Hindlimb muscle (tissue), 1 donor: ENCODE measurements around the gene EIF4A3. TPM values are rescaled to one million over a fixed set of nuclear protein-coding genes. Genes with fewer than 3 reads are reported as not detected.
A peak's percentile ranks its signal among the peaks of the same experiment; 100 is the strongest.
"Not testable (repeated sequence)": the region's sequence is repeated elsewhere in the genome, so short reads cannot be mapped to it uniquely, and the experiment has no call there.

Experiments used
- DNase-seq: peaks from one replicate; pipeline ENCODE4 v3.0.0-alpha.2; 2013
- polyA plus RNA-seq: library from polyadenylated mRNA; unstranded; fragments of 120-200 nt; gene quantifications from one replicate; pipeline ENCODE4 v1.2.1, GENCODE V29; 2013; ENCODE audit not compliant: insufficient read length

EIF4A3 gene
- polyA plus RNA-seq, 1 donor = 75.8 TPM

DNA sequence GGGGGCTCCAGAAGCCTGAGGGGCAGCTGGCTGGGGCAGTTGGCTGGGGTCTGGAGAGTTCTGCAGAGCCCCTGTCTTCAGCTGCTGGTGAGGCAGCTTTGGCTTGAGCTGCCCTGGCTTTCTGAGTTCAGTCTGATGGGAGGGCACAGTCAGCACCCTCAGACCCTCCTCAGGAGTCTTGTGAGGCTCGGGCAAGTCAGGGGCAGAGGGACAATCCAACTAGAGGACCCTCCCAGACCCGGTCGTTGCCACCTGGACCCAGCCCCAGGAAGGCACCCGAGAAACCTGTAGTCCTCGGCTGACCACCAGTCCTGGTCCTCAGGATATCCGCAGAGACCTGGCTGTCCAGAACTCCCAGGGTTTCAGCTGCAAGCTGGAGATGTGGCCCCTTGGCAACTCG lies 24.8 kb upstream of the EIF4A3 start:
- no peak for DNase-seq

DNA sequence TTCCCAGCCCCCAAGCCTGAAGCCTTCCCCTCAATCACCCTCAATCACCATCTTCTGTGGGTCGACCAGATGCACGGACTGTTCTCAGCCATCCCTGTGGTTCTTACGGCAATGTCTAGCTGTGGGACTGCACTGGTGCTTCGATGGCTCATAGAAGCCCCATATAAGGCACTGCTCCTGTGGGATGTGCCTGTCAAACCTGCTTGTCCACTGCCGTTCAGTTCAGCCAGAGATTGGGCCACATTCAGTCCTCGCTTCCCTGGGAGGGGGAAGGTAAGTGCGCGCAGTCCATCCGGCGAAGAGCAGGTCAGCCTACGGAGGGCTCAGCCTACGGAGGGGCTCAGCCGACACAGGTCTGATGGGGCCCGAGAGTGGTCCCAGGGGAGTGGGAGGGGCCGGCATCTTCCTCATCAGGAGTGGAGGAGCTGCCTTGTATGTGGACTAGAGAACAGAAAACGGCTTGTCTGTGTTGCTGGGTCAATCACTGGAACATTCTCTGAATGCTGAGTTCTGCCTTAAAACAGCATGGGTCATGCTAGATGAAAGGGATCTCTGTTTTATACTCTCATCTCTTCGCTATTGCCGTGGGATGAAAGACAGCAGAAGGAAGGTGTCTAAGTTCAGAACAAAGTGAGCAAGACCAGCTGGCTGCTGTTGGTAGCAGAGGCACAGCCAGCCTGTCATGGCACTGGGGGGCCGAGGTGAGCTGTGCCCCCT lies 23.0 kb upstream of the EIF4A3 start, which contains the start of gene CARD14:
Gene CARD14 (plus strand): TSS at position 247 of the 717 bp plus-strand sequence. CDS start 11,409 bp downstream, outside the sequence.
- no peak for DNase-seq

DNA sequence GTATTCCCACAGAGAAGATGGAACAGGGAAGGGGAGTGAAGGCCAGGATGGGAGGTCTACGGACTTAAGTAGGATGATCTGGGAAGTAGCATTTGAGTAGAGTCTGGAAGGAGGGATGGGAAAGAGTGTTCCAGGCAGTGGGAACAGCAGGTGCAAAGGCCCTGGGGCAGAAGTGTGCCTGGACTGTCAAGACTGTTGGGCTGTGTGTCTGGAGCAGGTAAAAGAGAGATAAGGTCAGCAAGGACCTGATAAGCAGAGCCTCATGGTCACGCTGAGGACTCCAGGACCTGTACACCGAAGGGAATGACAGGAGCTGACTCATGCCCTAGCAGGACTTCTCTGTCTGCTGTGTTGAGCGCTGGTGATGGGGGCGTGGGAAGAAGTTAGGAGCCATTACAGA lies 22.2 kb upstream of the EIF4A3 start:
- DNase-seq = no peak

DNA sequence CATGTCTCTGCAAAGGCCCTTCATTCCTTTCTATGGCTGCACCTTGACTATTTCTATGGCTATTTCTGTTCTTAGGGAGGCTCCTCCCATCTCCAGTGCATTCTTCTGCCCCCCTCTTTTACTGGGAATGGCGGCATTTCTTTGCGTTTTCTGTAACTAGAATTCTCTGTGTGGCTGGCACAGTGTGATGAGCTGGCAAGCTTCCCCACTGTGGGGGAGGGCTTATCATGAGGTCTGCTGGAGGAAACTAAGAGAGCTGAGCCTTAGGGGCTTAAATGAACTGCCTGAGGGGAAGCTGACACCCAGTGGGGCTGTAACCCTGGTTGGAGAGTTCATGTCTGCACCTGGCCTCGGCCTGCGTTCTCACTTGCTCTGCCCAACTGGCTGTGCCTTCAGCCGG lies 21.4 kb upstream of the EIF4A3 start:
- no peak for DNase-seq

DNA sequence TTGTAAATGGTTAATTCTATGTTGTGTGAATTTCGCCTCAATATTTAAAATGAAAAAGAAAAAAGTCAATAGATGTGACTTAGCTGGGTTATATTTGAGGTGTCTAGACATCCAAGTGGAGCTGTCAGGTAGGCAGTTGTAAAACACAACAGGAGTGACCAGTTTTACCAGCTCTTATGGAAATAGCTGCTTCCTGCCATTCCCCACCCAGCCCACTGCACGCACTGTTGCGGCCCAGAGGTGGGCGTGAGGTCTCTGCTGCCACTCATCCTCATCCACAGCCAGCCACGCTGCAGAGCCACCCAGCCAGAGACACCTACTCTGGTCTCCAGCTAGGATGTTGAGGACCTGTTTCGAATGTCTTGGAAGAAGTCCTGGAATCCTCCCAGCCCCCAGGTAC lies 19.5 kb upstream of the EIF4A3 start:
- no peak for DNase-seq

DNA sequence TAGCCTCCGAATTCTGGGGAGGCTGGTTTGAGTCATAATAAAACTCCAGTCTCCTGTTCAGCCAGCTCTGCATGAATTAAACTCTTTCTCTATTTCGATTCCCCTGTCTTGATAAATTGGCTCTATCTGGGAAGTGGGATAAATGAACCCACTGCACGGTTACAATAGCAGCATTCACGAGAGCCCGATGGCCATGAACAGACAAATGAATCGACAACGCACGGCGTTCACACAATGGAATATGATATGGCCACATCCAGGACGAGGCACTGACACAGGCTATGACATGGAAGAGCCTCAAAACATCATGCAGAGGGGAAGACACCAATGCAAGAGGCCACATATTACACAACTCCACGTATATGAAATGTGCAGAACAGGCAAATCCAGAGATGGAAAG lies 17.3 kb upstream of the EIF4A3 start:
- DNase-seq = no peak

DNA sequence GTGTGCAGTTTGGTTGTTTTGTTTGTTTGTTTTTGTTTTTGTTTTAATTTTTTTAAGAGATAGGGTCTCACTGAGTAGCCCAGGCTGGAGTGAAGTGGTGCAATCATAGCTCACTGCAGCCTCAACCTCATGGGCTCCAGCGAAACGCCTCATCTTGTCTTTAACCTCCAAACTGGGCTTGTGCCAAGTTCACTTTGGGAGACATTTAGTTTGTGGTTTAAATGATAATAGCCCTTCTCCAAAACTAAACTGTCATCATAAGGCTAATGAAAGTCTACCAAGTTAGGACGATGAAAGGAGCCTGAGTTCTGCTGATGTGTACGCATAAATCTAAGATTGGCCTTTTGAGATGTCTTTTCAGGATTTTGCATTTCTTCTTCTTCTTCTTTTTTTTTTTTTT lies 16.4 kb upstream of the EIF4A3 start:
- no peak for DNase-seq

DNA sequence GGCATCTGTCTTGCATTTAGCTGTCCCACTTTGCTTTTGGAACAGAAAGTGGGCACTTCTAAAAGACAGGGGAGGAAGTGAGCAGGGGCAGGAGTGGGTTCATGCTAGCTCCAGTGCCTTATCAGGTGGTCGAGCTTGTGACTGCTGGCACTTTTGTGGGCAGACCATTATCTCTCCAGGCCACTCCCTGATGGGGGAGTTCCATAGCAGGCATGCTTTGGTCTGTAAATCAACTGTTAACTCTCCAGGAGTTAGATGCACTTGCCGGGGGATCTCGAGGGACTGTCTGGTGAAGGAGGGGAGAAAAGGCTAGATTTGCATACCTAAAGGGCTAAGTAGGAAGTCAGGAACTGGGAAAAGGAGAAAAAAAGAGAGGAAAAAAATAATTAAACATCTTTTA lies 13.6 kb upstream of the EIF4A3 start:
- DNase-seq = no peak

DNA sequence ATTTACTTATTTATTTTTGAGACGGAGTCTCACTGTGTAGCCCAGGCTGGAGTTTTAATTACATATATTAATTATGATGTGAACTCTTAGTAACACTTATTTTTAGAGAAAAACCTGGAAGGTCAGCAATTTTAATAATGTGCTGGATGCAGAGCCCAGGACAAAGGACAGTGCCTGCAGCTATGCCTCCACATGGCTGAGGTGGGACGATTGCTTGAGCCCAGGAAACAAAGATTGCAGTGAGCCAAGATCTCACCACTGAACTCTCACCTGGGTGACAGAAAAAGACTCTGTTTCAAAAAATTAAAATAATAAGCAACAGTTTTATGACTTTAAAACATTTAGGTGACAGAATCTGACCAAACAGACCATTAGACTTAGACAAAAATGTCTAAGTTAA lies 11.9 kb upstream of the EIF4A3 start:
- DNase-seq = no peak

DNA sequence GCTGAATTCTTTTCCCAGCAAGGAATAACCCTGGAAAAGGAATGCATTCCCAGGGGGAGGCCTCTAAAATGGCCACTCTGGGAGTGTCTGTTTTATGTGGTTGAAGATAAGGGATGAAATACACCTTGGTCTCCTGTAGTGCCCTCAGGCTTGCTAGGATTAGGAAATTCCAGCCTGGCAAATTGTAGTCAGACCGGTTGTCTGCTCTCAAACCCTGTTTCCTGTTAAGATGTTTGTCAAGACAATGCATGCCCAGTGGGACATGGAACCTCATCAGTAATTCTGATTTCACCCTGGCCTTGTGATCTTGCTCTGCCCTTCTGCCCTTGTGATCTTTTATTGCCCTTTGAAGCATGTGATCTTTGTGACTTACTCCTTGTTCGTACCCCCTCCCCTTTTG lies 8.7 kb upstream of the EIF4A3 start:
- not testable (repeated sequence) for DNase-seq

DNA sequence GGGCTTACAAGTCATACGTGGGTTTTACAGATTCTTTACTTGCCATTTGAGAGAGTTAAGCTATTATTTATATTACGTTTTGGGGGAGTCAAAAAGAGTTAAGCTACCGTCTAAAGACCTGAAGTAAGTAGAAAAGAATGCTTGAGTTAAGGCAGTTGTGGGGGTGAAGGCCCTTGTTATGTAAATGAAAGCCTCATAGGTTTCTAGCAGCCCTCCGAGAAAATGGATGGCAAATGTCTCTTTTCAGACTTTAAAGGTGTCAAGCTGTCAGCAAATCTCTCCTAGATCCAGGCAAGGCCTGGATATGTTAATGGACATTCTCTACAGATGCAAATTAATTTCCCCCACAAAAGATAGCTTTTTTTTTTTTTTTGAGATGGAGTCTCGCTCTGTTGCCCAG lies 7.2 kb upstream of the EIF4A3 start:
- DNase-seq = no peak

DNA sequence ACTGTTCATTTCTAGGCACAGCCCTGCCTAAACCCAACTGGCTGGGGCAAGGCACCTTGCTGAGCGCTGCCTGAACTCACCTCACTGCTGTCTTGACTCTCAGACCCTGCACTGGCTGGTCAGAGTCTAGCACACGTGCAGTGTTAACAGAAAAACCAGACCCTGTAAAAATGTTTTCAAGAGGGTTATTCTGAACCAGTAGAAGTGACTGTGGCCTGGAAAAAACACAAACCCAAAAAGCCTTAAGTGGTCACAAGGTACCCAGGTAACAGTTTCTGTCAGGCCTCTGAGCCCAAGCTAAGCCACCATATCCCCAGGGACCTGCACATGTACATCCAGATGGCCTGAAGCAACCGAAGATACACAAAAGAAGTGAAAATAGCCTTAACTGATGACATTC lies 6.1 kb upstream of the EIF4A3 start:
- DNase-seq = no peak

DNA sequence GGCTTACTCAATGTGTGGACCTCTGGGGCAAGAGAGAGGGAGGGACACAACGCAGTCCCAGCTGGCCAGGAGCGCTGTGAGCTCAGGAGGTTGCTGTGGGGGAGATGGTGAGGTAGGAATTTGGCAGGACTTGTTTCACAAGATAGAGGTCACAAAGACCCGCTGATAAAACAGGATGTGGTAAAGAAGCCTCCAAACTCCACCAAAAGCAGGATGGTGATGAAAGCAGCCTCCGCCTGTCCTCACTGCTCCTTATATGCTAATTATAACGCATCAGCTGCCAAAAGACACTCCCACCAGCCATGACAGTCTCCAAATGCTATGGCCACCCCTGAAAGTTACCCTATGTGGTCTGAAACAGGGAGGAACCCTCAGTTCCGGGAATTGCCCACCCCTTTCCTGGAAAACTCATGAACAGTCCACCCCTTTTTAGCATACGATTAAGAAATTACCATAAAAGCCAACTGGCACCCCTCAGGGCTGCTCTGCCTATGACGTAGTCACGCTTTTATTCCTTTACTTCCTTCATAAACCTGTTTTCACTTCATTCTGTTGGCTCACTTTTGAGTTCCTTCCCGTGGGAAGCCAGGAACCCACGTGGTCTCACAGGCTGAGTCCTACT lies 5.3 kb upstream of the EIF4A3 start:
- no peak for DNase-seq

DNA sequence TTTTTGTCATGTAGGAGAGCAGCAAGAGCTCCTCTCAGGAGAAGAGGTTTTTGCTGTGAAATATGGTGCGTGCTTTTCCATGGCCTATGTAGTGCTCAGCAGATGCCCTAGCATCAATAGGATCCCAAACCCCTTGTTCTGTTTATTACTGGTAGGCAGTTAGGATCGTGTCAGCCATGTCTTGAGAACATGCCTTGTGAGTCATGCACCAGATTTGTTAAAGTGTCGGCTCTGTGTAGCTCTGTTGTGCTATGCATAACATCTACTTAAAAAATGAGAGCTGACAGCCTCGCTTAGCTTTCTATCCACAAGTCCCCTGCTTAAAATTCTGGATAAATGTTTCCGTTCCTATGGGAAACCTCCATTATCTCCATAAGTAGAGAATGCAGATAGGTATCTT lies 4.4 kb upstream of the EIF4A3 start:
- DNase-seq = no peak

DNA sequence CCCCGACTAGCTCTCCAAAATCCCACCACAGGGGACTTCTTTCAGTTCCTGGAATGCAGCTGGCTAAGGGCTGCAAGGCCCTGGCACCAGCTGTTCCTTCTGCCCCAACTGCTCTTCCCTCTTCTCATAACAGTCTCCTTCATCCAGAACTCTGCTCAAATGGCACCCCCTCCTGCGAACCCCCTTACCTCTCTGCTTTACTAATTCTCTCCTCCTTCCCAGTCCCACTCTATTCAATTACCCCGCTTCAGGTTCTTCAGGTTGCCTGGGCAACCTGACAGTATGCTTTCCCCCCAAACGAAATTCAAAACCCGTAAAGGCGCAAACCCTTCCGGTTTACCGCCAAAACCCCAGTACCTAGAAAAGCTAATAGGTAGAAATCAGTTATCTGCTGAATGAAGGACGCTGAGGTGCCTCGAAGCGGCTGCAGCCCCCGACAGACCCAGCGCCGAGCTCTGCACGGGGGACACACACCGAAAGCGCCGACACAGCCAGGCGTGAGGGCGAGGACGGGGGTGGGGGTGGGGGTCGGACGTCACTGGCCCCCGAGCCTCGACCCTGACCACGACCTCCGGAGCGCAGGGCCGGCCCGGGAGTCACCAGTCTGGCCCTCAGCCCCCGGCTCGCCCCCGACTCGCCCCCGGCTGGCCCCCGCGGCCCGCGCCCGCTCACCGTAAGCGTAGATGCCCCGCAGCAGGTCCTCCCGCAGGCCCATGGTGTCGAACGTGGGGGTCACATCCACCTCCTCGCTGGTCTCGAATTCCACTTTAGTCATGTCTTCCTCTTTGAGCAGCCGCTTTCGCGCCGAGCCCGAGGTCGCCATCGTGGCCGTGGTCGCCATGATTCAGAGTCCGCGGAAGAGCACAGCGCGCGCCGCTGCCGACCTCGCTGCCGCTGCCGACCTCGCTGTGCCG lies 550 bp downstream of the EIF4A3 start:
- DNase-seq = peak; percentile 41

DNA sequence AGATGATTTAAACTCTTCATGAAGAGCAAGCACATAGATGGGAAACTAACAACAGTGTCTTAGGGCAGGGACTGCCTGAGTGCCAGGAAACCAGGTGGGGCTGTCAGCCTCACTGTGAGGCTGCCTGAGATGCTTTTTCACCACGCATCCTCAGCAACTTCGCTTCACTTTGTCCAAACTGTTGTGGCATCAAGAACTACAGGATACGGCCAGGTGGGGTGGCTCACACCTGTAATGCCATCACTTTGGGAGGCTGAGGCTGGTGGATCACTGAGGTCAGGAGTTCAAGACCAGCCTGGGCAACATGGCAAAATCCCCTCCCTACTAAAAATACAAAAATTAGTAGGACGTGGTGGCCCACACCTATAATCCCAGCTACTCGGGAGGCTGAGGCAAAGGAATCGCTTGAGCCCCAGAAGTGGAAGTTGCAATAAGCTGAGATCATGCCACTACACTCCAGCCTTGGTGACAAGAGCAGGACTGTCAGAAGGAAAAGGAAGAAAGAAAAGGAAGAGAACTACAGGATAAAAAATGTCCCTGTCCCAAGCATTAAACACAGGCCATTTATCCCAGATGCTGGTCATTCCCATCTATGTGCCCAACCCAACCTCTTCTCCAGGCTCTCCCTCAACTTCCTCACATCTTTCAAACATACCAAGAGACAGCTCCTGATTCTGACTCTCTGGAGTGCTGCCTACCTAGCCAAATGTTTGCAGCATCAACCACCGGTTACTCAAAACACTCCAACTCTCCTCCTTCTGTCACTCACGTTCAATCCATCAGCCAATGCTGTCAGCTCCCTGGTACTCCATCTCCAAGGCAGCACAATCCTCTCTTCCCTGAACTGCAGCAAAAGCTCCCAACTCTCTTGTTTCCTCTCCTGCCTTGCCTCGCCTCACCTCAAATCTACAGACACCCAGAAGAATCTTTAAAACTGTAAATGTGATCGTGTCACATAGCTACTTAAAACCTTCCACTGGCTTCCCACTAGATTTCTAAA lies 1.6 kb downstream of the EIF4A3 start:
- DNase-seq = no peak

DNA sequence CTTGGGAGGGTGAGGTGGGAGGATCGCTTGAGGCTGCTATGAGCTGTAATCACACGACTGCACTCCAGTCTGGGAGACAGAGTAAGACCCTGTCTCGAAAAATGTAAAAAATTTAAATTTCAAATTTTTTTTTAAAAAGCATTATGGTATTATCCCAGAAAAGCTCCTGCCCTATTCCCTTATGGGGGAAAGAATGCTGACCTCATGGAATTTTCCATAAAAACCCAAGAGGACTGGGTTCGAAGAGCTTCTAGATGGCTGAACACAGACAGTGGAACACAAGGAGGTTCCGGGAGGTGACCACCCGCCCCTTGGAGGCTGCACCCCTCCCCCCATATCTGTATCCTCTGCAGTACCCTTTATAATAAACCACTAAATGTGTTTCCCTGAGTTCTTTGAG lies 4.0 kb downstream of the EIF4A3 start:
- DNase-seq = no peak

DNA sequence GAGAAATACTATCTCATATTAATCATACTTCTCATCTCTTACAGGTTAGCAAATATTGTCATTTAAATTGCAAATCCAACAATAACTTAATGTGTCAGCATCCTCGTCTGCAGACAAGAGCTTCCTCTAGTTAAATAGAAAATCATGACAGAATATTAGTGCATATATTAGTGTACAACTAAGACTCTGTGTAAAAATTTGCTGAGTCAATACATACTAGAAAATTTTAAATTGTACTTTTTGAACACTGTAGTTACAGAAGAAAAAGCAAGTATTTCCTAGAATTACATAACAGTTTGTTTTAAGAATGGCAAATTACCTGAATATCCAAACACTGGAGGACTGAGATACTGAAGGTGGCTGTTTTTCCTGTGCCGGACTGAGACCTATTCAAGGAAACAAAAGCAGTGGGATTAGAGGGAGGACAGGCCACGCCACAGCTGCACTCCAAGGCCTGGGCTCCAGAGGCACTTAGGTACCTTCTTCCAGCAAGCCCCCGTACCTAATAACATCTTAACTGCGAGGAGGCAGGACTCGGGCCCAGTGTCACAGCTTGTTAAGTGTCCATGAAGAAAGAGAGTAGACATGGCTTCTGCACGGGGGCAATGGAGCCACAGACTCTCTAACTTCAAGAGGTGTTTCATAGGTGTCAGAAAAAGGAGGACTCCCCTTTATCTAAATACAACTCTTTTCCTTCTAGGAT lies 5.3 kb downstream of the EIF4A3 start:
- no peak for DNase-seq

DNA sequence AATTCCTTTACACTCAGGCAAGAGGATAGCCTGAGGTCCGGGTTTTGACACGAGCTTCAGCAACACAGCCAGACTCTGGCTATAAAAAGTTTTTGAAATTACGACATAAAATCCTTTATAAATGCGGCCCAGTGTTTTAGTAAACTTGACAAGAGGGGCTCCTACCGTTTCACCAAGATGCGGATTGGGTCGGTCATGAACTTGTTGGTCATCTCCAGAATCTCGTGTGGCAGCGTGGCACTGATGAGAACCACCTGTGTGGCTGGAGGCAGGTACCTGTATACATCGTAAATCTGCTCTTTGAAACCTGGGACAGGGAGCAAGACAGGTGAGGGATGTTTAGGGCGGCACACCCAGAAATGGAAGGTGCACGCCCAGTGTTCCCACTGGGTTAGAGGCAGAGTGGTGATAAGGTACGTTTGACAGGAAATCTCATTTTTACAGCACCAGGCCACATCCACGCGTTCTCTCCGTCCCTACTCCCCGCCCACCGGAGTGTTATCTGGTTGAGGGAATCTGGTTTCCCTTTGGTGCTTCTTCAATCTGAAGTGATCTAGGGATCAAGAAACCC lies 8.0 kb downstream of the EIF4A3 start:
- no peak for DNase-seq

DNA sequence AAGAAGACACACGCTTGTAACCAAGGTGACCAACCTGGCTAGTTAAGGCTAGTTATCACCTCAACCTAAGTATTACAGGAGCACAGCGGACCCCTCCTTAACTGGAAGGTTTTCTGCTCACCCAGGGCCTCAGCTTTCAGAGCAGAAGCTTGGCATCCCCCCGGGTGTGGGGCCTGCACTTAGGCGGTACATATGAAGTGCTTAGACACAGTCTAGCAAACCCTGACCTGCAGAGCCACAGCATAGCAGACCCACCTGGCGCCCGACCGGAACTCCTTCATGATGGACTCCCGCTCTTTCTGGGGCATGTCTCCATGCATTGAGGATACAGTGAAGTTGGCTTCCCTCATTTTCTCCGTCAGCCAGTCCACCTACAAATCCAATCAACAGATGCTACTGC lies 9.8 kb downstream of the EIF4A3 start:
- no peak for DNase-seq

DNA sequence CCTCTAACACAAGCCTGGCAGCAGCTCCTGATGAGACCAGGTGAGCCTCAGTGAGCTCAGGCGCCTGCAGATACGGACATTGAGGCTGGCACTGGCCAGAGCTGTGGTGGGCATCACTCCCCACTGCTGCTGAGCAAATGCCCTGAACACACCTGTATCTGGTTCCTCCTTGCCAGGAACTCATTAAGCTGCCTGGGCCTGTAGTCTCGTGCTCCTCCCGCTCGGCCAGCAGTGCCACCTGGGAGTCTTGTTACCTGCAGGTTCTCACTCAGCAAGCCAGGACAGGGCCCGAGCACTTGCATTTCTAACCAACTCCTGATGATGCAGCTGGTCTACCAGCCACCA lies 13.3 kb downstream of the EIF4A3 start:
- DNase-seq = no peak
